PC-9 (cell line): ENCODE data around the gene GSE1. TPM values are rescaled to one million over a fixed set of nuclear protein-coding genes. Genes with fewer than 3 reads are reported as not detected.

Experiments used
- BruUV-seq: library from RNA; stranded (reverse); fragments of 400-500 nt; replicated peaks from 2 replicates; lab custom pipeline; 2021; lab: Mats Ljungman, UMichigan
- CTCF ChIA-PET: fragments of 300-600 bp; sonication (Branson Sonifier 250); formaldehyde crosslinking; loops from one replicate; lab custom pipeline; 2022; ENCODE audit warnings: antibody characterized with exemption; lab: Charles Lee
- POLR2A ChIA-PET: fragments of 300-600 bp; sonication (Branson Sonifier 250); formaldehyde crosslinking; loops from one replicate; lab custom pipeline; 2022; ENCODE audit warnings: antibody characterized with exemption; ENCODE audit not compliant: unreplicated experiment; lab: Charles Lee
- DNase-seq, 2 experiments: peaks; one replicate each; pipeline versions ENCODE4 v3.0.0 to v3.0.0-alpha.2; 2015 to 2022; ENCODE audit warnings: mixed read lengths in 1 of 2
- H2AFZ ChIP-seq: fragments of 200-600 bp; sonication (generic); 2 replicates; pipeline ENCODE4 v1.8.1; 2017; ENCODE audit warnings: antibody characterized with exemption
- H3F3A ChIP-seq: fragments of 200-600 bp; sonication (generic); 2 replicates; pipeline ENCODE4 v1.8.1; 2017; ENCODE audit warnings: antibody characterized with exemption, mild to moderate bottlenecking, low read depth; ENCODE audit not compliant: insufficient read depth
- H3K27ac ChIP-seq: fragments of 200-600 bp; sonication (generic); 2 replicates; pipeline ENCODE4 v1.6.1; 2016; ENCODE audit warnings: mixed run types
- H3K27me3 ChIP-seq: fragments of 200-600 bp; sonication (generic); 2 replicates; pipeline ENCODE4 v1.6.1; 2016; ENCODE audit warnings: low read depth, mixed run types; ENCODE audit not compliant: insufficient read depth
- H3K36me3 ChIP-seq: fragments of 200-600 bp; sonication (generic); 2 replicates; pipeline ENCODE4 v1.6.1; 2016; ENCODE audit warnings: low read depth, mixed run types
- H3K4me1 ChIP-seq: fragments of 200-600 bp; sonication (generic); replicated peaks from 2 replicates; pipeline ENCODE4 v1.6.1; 2016; ENCODE audit warnings: mixed run types; ENCODE audit not compliant: insufficient read depth
- H3K4me2 ChIP-seq: fragments of 200-600 bp; sonication (generic); 2 replicates; pipeline ENCODE4 v1.6.1; 2017; ENCODE audit warnings: mixed run types
- H3K4me3 ChIP-seq: fragments of 200-600 bp; sonication (generic); 2 replicates; pipeline ENCODE4 v1.6.1; 2016; ENCODE audit warnings: mixed run types
- H3K79me2 ChIP-seq: fragments of 200-600 bp; sonication (generic); 2 replicates; pipeline ENCODE4 v1.6.1; 2017; ENCODE audit warnings: low read depth, mixed run types
- H3K9me2 ChIP-seq: fragments of 200-600 bp; sonication (generic); 2 replicates; pipeline ENCODE4 v1.8.1; 2017; ENCODE audit warnings: mild to moderate bottlenecking; ENCODE audit not compliant: insufficient read depth
- H3K9me3 ChIP-seq: fragments of 200-600 bp; sonication (generic); 2 replicates; pipeline ENCODE4 v1.8.1; 2016; ENCODE audit warnings: low read depth; ENCODE audit not compliant: insufficient read depth
- H4K20me1 ChIP-seq: fragments of 200-600 bp; sonication (generic); 2 replicates; pipeline ENCODE4 v1.8.1; 2017; ENCODE audit not compliant: insufficient read depth
- EZH2 ChIP-seq: fragments of 200-600 bp; sonication (generic); IDR thresholded peaks from 2 replicates; pipeline ENCODE4 v1.8.0; 2017; ENCODE audit warnings: antibody characterized with exemption, low read depth
- intact Hi-C: fragments of 100-400 bp; cut with micrococcal nuclease; formaldehyde crosslinking; loops from one replicate; pipeline ENCODE4 v1.10.0; 2022; ENCODE audit not compliant: unreplicated experiment
- total RNA-seq: library from RNA; stranded (reverse); gene quantifications from 2 replicates; pipeline ENCODE4 v1.2.3, GENCODE V29; 2021
- TF ChIP-seq, protein P1 (sequence below): fragments of 200-600 bp; sonication (generic); conservative IDR thresholded peaks from 2 replicates; pipeline ENCODE4 v1.6.1; 2017; ENCODE audit warnings: mixed run types, antibody characterized with exemption, mild to moderate bottlenecking, moderate library complexity

Gene GSE1
- total RNA-seq, 1 experiment from 2014 or later: 83.5 TPM

DNA sequence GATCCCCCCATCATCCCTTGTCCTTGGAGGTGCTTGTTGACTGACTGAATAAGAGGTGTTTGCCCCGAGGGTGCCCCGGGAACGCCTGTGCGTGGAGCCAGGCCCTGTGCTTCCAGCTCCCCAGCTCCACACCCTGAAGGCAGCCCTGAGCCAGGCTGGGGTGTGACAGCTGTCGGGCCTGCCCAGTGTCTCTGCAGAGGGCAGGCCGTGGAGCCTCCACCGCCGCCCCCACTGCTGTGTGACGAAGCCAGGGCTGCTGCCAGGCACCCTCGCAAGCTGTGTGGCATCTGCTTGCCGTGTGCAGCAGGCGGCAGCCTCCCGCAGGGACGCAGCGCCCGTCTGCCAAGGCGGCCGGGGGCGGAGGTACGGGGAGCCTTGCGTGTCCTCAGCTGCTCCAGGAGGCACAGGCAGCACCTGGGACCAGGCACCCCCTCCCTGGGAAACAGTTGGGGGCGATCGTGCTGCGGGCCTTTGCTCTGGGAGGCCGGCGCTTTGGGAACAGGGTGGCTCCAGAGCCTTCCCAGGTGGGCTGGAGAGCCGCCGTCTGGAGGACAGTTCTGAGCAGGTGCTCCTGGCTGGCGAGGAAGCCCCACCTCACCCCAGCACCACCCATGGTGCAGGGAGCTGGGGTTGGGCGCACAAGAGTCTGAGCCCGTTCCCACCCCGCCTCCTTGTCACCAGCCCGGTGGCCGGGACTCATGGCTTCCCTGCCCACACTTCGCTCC lies 26.6 kb downstream of the GSE1 start:
- H3K27ac ChIP-seq: no peak overlapping the region
- peaks cover 18% of the 10 kb centered on the region for H3K4me1 ChIP-seq
- peaks cover 98% of the 10 kb centered on the region for H4K20me1 ChIP-seq
- no peak overlapping the region for H3K4me3 ChIP-seq
- H2AFZ ChIP-seq: no peak overlapping the region
- POLR2A ChIA-PET: no interaction called here
- peaks cover 35% of the 10 kb centered on the region for H3K79me2 ChIP-seq
- CTCF ChIA-PET: no interaction called here
- no peak for TF ChIP-seq EZH2
- TF ChIP-seq, protein P1, sequence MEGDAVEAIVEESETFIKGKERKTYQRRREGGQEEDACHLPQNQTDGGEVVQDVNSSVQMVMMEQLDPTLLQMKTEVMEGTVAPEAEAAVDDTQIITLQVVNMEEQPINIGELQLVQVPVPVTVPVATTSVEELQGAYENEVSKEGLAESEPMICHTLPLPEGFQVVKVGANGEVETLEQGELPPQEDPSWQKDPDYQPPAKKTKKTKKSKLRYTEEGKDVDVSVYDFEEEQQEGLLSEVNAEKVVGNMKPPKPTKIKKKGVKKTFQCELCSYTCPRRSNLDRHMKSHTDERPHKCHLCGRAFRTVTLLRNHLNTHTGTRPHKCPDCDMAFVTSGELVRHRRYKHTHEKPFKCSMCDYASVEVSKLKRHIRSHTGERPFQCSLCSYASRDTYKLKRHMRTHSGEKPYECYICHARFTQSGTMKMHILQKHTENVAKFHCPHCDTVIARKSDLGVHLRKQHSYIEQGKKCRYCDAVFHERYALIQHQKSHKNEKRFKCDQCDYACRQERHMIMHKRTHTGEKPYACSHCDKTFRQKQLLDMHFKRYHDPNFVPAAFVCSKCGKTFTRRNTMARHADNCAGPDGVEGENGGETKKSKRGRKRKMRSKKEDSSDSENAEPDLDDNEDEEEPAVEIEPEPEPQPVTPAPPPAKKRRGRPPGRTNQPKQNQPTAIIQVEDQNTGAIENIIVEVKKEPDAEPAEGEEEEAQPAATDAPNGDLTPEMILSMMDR: no peak
- intact Hi-C loops: no loop called here
- peaks cover 16% of the 10 kb centered on the region for H3F3A ChIP-seq
- no peak overlapping the region for H3K4me2 ChIP-seq
- DNase-seq: no peak
- H3K27me3 ChIP-seq: no peaks in the 10 kb centered on the region
- H3K36me3 ChIP-seq: no peaks in the 10 kb centered on the region
- no peaks in the 10 kb centered on the region for H3K9me2 ChIP-seq
- no TSS peak for BruUV-seq
- no peaks in the 10 kb centered on the region for H3K9me3 ChIP-seq

DNA sequence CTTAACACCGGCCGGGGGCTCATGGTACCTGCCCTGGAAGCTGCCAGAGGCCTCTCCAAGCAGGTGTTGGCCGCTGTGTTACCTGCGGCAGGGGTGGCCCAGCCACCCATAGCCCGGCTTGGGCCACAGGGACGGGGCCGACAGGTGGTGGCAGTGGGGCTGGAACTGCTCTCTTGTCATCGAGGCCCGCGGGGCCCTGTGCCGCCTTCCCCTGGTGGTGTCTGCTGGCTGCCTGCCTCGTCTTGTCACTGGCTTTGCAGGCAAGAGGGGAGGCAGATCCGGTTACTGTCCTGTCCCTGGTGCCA lies 27.1 kb downstream of the GSE1 start:
- Histone ChIP-seq H3K4me3 (no peak overlapping the region), H3K27ac (no peak overlapping the region), H3F3A (peaks cover 19% of the 10 kb centered on the region), H4K20me1 (peaks cover 98% of the 10 kb centered on the region), H3K9me2 (no peaks in the 10 kb centered on the region), H3K4me2 (no peak overlapping the region), H3K79me2 (peaks cover 32% of the 10 kb centered on the region), H3K9me3 (no peaks in the 10 kb centered on the region), H3K36me3 (no peaks in the 10 kb centered on the region), H3K4me1 (peaks cover 23% of the 10 kb centered on the region), H3K27me3 (no peaks in the 10 kb centered on the region), H2AFZ (no peak overlapping the region)
- no peak for DNase-seq
- intact Hi-C loops: no loop called here
- no TSS peak for BruUV-seq
- ChIA-PET CTCF (no interaction called here), POLR2A (no interaction called here)
- TF ChIP-seq, protein P1: no peak
- TF ChIP-seq EZH2: no peak

DNA sequence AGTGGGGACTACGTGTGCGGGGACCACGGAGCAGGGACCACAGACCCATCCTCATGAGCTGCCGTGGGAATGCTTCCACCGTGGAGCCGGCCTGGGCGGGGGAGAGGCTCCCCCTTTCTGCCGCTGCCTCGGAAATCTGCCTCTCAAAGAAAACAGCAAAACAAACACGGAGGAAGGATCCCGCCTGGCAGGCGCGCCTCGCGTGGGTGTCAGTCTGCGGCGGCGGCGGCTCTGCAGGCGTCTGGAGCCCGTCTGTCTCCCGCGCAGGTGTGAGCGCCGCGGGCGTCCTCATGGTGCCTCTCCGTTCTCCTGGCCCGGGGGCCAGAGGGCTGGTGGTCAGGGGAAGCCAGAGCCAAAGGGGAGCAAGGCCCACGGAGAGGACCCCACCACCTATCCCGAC lies 27.5 kb downstream of the GSE1 start:
- intact Hi-C loops: no loop called here
- Histone ChIP-seq H3F3A (peaks cover 18% of the 10 kb centered on the region), H3K9me2 (no peaks in the 10 kb centered on the region), H3K9me3 (no peaks in the 10 kb centered on the region), H3K27ac (no peak overlapping the region), H3K27me3 (no peaks in the 10 kb centered on the region), H3K36me3 (no peaks in the 10 kb centered on the region), H3K4me3 (no peak overlapping the region), H3K4me2 (no peak overlapping the region), H3K79me2 (peaks cover 35% of the 10 kb centered on the region), H3K4me1 (peaks cover 27% of the 10 kb centered on the region), H2AFZ (no peak overlapping the region), H4K20me1 (peaks cover 98% of the 10 kb centered on the region)
- no peak for DNase-seq
- no peak for TF ChIP-seq EZH2
- TF ChIP-seq, protein P1: no peak
- no TSS peak for BruUV-seq
- CTCF ChIA-PET: no interaction called here
- POLR2A ChIA-PET: no interaction called here
